ENCODE data around the gene USP40. TPM values are rescaled to one million over a fixed set of nuclear protein-coding genes. Genes with fewer than 3 reads are reported as not detected.

The USP40 gene
- total and polyA plus RNA-seq, 2 experiments from 2014 or later = 5.7 to 11.7 TPM

DNA sequence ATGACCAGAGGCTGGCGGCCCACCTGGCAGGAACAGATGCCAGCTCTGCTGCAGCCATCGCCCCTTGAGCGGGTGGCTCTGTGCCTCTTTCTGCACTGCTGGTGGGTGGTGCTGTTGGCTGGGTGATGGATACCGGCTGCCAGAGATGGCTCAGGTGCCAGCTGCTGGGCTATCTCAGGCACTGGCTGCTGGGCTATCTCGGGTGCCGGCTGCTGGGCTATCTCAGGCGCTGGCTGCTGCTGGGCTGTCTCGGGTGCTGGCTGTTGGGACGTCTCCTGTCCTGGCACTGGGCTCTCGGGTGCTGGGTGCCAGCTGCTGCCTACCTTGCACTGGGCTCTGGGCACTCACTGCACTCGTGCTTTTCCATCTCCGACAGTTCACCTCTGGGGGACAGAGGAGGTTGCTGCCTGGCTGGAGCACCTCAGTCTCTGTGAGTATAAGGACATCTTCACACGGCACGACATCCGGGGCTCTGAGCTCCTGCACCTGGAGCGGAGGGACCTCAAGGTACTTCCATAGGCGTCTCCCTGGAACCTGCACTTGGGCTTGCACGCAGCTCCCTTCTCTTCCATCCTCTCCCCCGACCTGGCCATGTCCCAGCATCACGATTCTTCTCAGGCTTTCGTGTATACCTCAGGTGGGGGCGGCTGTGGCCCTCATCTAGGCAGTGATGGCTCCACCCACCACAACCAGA is 98.4 kb downstream of the USP40 start:
- no peaks in the 10 kb centered on the region for H3F3A ChIP-seq (replicated peaks; ENCODE audit: low read depth)
- H3K4me1 Mint-ChIP-seq = no peaks in the 10 kb centered on the region; the same call in 2 of the 3 replicates
- peaks cover 48% of the 10 kb centered on the region for H3K36me3 Mint-ChIP-seq (ENCODE audit: low read depth)
- 0 out of 2 replicates have a peak, but pooled peaks cover 3% of the 10 kb centered on the region for H3K36me3 ChIP-seq (ENCODE audit: insufficient read depth)
- no peaks in the 10 kb centered on the region for H4K20me1 ChIP-seq (replicated peaks; ENCODE audit: insufficient read depth)
- H3K79me2 ChIP-seq (replicated peaks; ENCODE audit: insufficient read depth) = no peaks in the 10 kb centered on the region
- no peak for ATAC-seq
- H3K9me2 ChIP-seq (ENCODE audit: insufficient read depth) = no peaks in the 10 kb centered on the region
- no peak overlapping the region for H3K4me3 Mint-ChIP-seq
- H3K4me3 ChIP-seq = no peak overlapping the region
- no peak overlapping the region for H3K4me2 ChIP-seq
- no peak overlapping the region for H2AFZ ChIP-seq
- no peaks in the 10 kb centered on the region for H3K27me3 ChIP-seq (ENCODE audit: insufficient read depth)
- peaks cover 2% of the 10 kb centered on the region; the same call in 1 of the 3 replicates for H3K9me3 Mint-ChIP-seq
- no peaks in the 10 kb centered on the region for H3K4me1 ChIP-seq (ENCODE audit: insufficient read depth)
- H3K27me3 Mint-ChIP-seq (ENCODE audit: insufficient read depth, low read depth, poor library complexity) = peaks cover 3% of the 10 kb centered on the region
- TF ChIP-seq, protein P1, sequence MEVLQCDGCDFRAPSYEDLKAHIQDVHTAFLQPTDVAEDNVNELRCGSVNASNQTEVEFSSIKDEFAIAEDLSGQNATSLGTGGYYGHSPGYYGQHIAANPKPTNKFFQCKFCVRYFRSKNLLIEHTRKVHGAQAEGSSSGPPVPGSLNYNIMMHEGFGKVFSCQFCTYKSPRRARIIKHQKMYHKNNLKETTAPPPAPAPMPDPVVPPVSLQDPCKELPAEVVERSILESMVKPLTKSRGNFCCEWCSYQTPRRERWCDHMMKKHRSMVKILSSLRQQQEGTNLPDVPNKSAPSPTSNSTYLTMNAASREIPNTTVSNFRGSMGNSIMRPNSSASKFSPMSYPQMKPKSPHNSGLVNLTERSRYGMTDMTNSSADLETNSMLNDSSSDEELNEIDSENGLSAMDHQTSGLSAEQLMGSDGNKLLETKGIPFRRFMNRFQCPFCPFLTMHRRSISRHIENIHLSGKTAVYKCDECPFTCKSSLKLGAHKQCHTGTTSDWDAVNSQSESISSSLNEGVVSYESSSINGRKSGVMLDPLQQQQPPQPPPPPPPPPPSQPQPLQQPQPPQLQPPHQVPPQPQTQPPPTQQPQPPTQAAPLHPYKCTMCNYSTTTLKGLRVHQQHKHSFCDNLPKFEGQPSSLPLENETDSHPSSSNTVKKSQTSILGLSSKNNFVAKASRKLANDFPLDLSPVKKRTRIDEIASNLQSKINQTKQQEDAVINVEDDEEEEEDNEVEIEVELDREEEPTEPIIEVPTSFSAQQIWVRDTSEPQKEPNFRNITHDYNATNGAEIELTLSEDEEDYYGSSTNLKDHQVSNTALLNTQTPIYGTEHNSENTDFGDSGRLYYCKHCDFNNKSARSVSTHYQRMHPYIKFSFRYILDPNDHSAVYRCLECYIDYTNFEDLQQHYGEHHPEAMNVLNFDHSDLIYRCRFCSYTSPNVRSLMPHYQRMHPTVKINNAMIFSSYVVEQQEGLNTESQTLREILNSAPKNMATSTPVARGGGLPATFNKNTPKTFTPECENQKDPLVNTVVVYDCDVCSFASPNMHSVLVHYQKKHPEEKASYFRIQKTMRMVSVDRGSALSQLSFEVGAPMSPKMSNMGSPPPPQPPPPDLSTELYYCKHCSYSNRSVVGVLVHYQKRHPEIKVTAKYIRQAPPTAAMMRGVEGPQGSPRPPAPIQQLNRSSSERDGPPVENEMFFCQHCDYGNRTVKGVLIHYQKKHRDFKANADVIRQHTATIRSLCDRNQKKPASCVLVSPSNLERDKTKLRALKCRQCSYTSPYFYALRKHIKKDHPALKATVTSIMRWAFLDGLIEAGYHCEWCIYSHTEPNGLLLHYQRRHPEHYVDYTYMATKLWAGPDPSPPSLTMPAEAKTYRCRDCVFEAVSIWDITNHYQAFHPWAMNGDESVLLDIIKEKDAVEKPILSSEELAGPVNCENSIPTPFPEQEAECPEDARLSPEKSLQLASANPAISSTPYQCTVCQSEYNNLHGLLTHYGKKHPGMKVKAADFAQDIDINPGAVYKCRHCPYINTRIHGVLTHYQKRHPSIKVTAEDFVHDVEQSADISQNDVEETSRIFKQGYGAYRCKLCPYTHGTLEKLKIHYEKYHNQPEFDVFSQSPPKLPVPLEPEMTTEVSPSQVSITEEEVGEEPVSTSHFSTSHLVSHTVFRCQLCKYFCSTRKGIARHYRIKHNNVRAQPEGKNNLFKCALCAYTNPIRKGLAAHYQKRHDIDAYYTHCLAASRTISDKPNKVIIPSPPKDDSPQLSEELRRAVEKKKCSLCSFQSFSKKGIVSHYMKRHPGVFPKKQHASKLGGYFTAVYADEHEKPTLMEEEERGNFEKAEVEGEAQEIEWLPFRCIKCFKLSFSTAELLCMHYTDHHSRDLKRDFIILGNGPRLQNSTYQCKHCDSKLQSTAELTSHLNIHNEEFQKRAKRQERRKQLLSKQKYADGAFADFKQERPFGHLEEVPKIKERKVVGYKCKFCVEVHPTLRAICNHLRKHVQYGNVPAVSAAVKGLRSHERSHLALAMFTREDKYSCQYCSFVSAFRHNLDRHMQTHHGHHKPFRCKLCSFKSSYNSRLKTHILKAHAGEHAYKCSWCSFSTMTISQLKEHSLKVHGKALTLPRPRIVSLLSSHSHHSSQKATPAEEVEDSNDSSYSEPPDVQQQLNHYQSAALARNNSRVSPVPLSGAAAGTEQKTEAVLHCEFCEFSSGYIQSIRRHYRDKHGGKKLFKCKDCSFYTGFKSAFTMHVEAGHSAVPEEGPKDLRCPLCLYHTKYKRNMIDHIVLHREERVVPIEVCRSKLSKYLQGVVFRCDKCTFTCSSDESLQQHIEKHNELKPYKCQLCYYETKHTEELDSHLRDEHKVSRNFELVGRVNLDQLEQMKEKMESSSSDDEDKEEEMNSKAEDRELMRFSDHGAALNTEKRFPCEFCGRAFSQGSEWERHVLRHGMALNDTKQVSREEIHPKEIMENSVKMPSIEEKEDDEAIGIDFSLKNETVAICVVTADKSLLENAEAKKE (CRISPR knock-in tag; IDR thresholded peaks at IDR 0.05) = no peak
- TF ChIP-seq EZH2 (IDR thresholded peaks at IDR 0.05; ENCODE audit: low read depth, unreplicated experiment) (no peak), ZNF114 (CRISPR knock-in tag; IDR thresholded peaks at IDR 0.05) (no peak), ZNF331 (CRISPR knock-in tag; IDR thresholded peaks at IDR 0.05; ENCODE audit: low read depth) (no peak), POLR2AphosphoS5 (IDR thresholded peaks at IDR 0.05; ENCODE audit: low read depth) (no peak), STAT1 (IDR thresholded peaks at IDR 0.05; ENCODE audit: unreplicated experiment) (no peak), CREB1 (CRISPR knock-in tag; IDR thresholded peaks at IDR 0.05; ENCODE audit: low read depth) (no peak), JUNB (IDR thresholded peaks at IDR 0.05; ENCODE audit: unreplicated experiment) (no peak), EZH2phosphoT487 (IDR thresholded peaks at IDR 0.05; ENCODE audit: unreplicated experiment) (no peak), NANOG (IDR thresholded peaks at IDR 0.05; ENCODE audit: borderline replicate concordance) (no peak)
- TF ChIP-seq, protein P2, sequence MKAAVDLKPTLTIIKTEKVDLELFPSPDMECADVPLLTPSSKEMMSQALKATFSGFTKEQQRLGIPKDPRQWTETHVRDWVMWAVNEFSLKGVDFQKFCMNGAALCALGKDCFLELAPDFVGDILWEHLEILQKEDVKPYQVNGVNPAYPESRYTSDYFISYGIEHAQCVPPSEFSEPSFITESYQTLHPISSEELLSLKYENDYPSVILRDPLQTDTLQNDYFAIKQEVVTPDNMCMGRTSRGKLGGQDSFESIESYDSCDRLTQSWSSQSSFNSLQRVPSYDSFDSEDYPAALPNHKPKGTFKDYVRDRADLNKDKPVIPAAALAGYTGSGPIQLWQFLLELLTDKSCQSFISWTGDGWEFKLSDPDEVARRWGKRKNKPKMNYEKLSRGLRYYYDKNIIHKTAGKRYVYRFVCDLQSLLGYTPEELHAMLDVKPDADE (IDR thresholded peaks at IDR 0.05) = no peak
- TF ChIP-seq, protein P3, sequence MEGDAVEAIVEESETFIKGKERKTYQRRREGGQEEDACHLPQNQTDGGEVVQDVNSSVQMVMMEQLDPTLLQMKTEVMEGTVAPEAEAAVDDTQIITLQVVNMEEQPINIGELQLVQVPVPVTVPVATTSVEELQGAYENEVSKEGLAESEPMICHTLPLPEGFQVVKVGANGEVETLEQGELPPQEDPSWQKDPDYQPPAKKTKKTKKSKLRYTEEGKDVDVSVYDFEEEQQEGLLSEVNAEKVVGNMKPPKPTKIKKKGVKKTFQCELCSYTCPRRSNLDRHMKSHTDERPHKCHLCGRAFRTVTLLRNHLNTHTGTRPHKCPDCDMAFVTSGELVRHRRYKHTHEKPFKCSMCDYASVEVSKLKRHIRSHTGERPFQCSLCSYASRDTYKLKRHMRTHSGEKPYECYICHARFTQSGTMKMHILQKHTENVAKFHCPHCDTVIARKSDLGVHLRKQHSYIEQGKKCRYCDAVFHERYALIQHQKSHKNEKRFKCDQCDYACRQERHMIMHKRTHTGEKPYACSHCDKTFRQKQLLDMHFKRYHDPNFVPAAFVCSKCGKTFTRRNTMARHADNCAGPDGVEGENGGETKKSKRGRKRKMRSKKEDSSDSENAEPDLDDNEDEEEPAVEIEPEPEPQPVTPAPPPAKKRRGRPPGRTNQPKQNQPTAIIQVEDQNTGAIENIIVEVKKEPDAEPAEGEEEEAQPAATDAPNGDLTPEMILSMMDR (conservative IDR thresholded peaks at IDR 0.05; ENCODE audit: low read depth in 2 of 2) = no peak
- TF ChIP-seq, protein P4, sequence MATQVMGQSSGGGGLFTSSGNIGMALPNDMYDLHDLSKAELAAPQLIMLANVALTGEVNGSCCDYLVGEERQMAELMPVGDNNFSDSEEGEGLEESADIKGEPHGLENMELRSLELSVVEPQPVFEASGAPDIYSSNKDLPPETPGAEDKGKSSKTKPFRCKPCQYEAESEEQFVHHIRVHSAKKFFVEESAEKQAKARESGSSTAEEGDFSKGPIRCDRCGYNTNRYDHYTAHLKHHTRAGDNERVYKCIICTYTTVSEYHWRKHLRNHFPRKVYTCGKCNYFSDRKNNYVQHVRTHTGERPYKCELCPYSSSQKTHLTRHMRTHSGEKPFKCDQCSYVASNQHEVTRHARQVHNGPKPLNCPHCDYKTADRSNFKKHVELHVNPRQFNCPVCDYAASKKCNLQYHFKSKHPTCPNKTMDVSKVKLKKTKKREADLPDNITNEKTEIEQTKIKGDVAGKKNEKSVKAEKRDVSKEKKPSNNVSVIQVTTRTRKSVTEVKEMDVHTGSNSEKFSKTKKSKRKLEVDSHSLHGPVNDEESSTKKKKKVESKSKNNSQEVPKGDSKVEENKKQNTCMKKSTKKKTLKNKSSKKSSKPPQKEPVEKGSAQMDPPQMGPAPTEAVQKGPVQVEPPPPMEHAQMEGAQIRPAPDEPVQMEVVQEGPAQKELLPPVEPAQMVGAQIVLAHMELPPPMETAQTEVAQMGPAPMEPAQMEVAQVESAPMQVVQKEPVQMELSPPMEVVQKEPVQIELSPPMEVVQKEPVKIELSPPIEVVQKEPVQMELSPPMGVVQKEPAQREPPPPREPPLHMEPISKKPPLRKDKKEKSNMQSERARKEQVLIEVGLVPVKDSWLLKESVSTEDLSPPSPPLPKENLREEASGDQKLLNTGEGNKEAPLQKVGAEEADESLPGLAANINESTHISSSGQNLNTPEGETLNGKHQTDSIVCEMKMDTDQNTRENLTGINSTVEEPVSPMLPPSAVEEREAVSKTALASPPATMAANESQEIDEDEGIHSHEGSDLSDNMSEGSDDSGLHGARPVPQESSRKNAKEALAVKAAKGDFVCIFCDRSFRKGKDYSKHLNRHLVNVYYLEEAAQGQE (IDR thresholded peaks at IDR 0.05; ENCODE audit: unreplicated experiment) = no peak
- DNase-seq (ENCODE audit: low spot score) = no peak
- H3K27ac Mint-ChIP-seq = no peak overlapping the region
- no peak overlapping the region for H3K27ac ChIP-seq (ENCODE audit: low read depth)

Data from GM23338 (cell line).